CD14-positive monocyte (primary cell): Measurements from ENCODE around the gene TMTC2. TPM values are rescaled to one million over a fixed set of nuclear protein-coding genes. Genes with fewer than 3 reads are reported as not detected.

Experiments used
- DNase-seq, 3 donors: peaks; one replicate each; pipeline ENCODE4 v3.0.0-alpha.2; 2011 to 2022
- H2AFZ ChIP-seq: 2 replicates; pipeline ENCODE4 v1.6.0; 2012; ENCODE audit warnings: mild to moderate bottlenecking, low read depth, low read length, inconsistent platforms; ENCODE audit not compliant: insufficient read depth, poor library complexity, severe bottlenecking
- H3K27ac ChIP-seq, 2 donors: 1 replicate in 1 of 2; 2 replicates in 1 of 2; pipeline ENCODE4 v1.5.1; 2012 to 2013; ENCODE audit warnings: low read length in 2 of 2, control low read depth in 1 of 2, inconsistent platforms in 1 of 2, low read depth in 1 of 2, mild to moderate bottlenecking in 1 of 2
- H3K27me3 ChIP-seq, 2 donors: one replicate each; pipeline versions ENCODE4 v1.6.0 to v1.6.1; 2011 to 2013; ENCODE audit warnings: low read length in 2 of 2; ENCODE audit not compliant: control insufficient read depth in 2 of 2, insufficient read depth in 2 of 2
- H3K36me3 ChIP-seq, 2 donors: replicated peaks in 1 of 2; 1 replicate in 1 of 2; 2 replicates in 1 of 2; pipeline versions ENCODE4 v1.5.1 to v1.6.1; 2012 to 2013; ENCODE audit warnings: low read length in 2 of 2, control low read depth in 1 of 2, inconsistent platforms in 1 of 2, mild to moderate bottlenecking in 1 of 2; ENCODE audit not compliant: insufficient read depth in 2 of 2, control insufficient read depth in 1 of 2
- H3K4me1 ChIP-seq, 2 donors: 1 replicate in 1 of 2; 2 replicates in 1 of 2; pipeline versions ENCODE4 v1.5.1 to v1.6.1; 2012 to 2013; ENCODE audit warnings: low read length in 2 of 2, control low read depth in 1 of 2, inconsistent platforms in 1 of 2, mild to moderate bottlenecking in 1 of 2, moderate library complexity in 1 of 2; ENCODE audit not compliant: insufficient read depth in 2 of 2, control insufficient read depth in 1 of 2
- H3K4me2 ChIP-seq: replicated peaks from 2 replicates; pipeline ENCODE3; 2012; ENCODE audit warnings: low read length, moderate library complexity, mild to moderate bottlenecking; ENCODE audit not compliant: poor library complexity, severe bottlenecking; ENCODE audit errors: extremely low read depth
- H3K4me3 ChIP-seq, 3 experiments: fragments of 200-600 bp in 1 of 3; sonication (generic) in 1 of 3; replicated peaks in 1 of 3; 1 replicate in 2 of 3; 2 replicates in 1 of 3; pipeline ENCODE4 v1.5.1; 2011 to 2013; ENCODE audit warnings: low read length in 3 of 3, mild to moderate bottlenecking in 3 of 3, control low read depth in 2 of 3, low read depth in 2 of 3, inconsistent platforms in 1 of 3, moderate library complexity in 1 of 3
- H3K79me2 ChIP-seq: 2 replicates; pipeline ENCODE4 v1.6.0; 2012; ENCODE audit warnings: mild to moderate bottlenecking, control low read depth, inconsistent platforms, low read length, moderate library complexity; ENCODE audit not compliant: insufficient read depth
- H3K9ac ChIP-seq: 2 replicates; pipeline ENCODE4 v1.6.0; 2017; ENCODE audit warnings: low read length, mild to moderate bottlenecking; ENCODE audit not compliant: insufficient read depth, poor library complexity, severe bottlenecking
- H3K9me3 ChIP-seq, 2 donors: replicated peaks in 1 of 2; 1 replicate in 1 of 2; 2 replicates in 1 of 2; pipeline versions ENCODE4 v1.5.1 to v1.6.1; 2012 to 2013; ENCODE audit warnings: low read length in 2 of 2, control low read depth in 1 of 2; ENCODE audit not compliant: control insufficient read depth in 1 of 2, insufficient read depth in 1 of 2
- H4K20me1 ChIP-seq: 2 replicates; pipeline ENCODE4 v1.6.0; 2012; ENCODE audit warnings: mild to moderate bottlenecking, low read length, control low read depth, moderate library complexity; ENCODE audit not compliant: insufficient read depth
- H3K27ac Mint-ChIP-seq, 7 donors: one replicate each; pipeline ENCODE4 v1.8.0; 2020; ENCODE audit warnings: mild to moderate bottlenecking in 7 of 7, mixed read lengths in 7 of 7, moderate library complexity in 6 of 7, inconsistent platforms in 2 of 7
- H3K27me3 Mint-ChIP-seq, 3 donors: one replicate each; pipeline ENCODE4 v1.8.0; 2021 to 2022; ENCODE audit warnings: low read depth in 3 of 3, mild to moderate bottlenecking in 3 of 3, mixed read lengths in 3 of 3, moderate library complexity in 3 of 3, inconsistent platforms in 1 of 3
- H3K36me3 Mint-ChIP-seq, 2 donors: one replicate each; pipeline ENCODE4 v1.8.0; 2020; ENCODE audit warnings: mixed read lengths in 2 of 2, inconsistent platforms in 1 of 2, mild to moderate bottlenecking in 1 of 2
- H3K4me1 Mint-ChIP-seq: one replicate; pipeline ENCODE4 v1.8.0; 2020; ENCODE audit warnings: mild to moderate bottlenecking, mixed read lengths
- H3K4me3 Mint-ChIP-seq, 2 donors: one replicate each; pipeline ENCODE4 v1.8.0; 2020; ENCODE audit warnings: mild to moderate bottlenecking in 2 of 2, mixed read lengths in 2 of 2, moderate library complexity in 1 of 2
- H3K9me3 Mint-ChIP-seq, 7 donors: one replicate each; pipeline ENCODE4 v1.8.0; 2020 to 2022; ENCODE audit warnings: mixed read lengths in 7 of 7, mild to moderate bottlenecking in 6 of 7, moderate library complexity in 6 of 7, inconsistent platforms in 2 of 7
- CTCF ChIP-seq: fragments of 200-600 bp; IDR thresholded peaks from one replicate; pipeline ENCODE4 v1.8.0; 2022; ENCODE audit warnings: antibody characterized with exemption, mild to moderate bottlenecking
- WGBS: methylation state at CpG from one replicate; pipeline ENCODE4 v1.1.5; 2013; ENCODE audit warnings: missing lambda C conversion rate; ENCODE audit not compliant: insufficient coverage; 5-methylcytosine and 5-hydroxymethylcytosine counted together
- intact Hi-C, 2 donors: fragments of 100-400 bp; cut with micrococcal nuclease; formaldehyde crosslinking; loops; one replicate each; pipeline versions ENCODE4 v1.15.0 to v1.15.1; 2023
- polyA plus RNA-seq, 3 donors: library from polyadenylated mRNA; depleted of rRNA in 1 of 3; unstranded in 2 of 3; stranded (reverse) in 1 of 3; fragments of 300-500 nt in 2 of 3; fragments of >200 nt in 1 of 3; fragmentation: Illumina TruSeq in 2 of 3; gene quantifications; 1 replicate in 2 of 3; 2 replicates in 1 of 3; pipeline ENCODE4 v1.2.3, GENCODE V29; 2012 to 2021

TMTC2 gene
- polyA plus RNA-seq, 3 donors, result 2.5 to 15.7 (median 3.3) TPM

- H4K20me1 ChIP-seq, result no peaks in the 10 kb centered on the region
- no peak overlapping the region for H3K4me2 ChIP-seq
- H3K27ac ChIP-seq, result no peak overlapping the region
- H3K27me3 Mint-ChIP-seq, result peaks cover 0 to 1% (median 0%) of the 10 kb centered on the region in 3 donors
- H3K4me3 Mint-ChIP-seq, result no peak overlapping the region
- peaks cover 36% of the 10 kb centered on the region in 2 donors for H3K36me3 Mint-ChIP-seq
- TF ChIP-seq CTCF, result no peak
- no peak overlapping the region for H3K27ac Mint-ChIP-seq
- H2AFZ ChIP-seq, result no peak overlapping the region
- no peaks in the 10 kb centered on the region for H3K27me3 ChIP-seq
- H3K9ac ChIP-seq, result no peak overlapping the region
- H3K36me3 ChIP-seq, result peaks cover 5 to 16% of the 10 kb centered on the region in 2 donors
- WGBS, result 100% methylated on average over 1 of the region's 1 CpG
- intact Hi-C loops, result no loop called here
- H3K79me2 ChIP-seq, result no peaks in the 10 kb centered on the region
- no peak for DNase-seq
- no peak overlapping the region for H3K4me3 ChIP-seq
- peaks cover 1% of the 10 kb centered on the region for H3K4me1 Mint-ChIP-seq
- H3K9me3 Mint-ChIP-seq, result peaks cover 0 to 10% (median 4%) of the 10 kb centered on the region in 7 donors
- H3K4me1 ChIP-seq, result no peaks in the 10 kb centered on the region
- no peaks in the 10 kb centered on the region for H3K9me3 ChIP-seq
Observed at GRCh38 chr12:83110424-83110823, 423.7 kb downstream of the TMTC2 start.

GRCh38 chr12:83113945-83114344 lies 427.2 kb downstream of the TMTC2 start:
- H3K9ac ChIP-seq, result no peak overlapping the region
- Mint-ChIP-seq H3K4me1 (peaks cover 1% of the 10 kb centered on the region), H3K9me3 (peaks cover 5 to 18% (median 11%) of the 10 kb centered on the region in 7 donors), H3K27me3 (peaks cover 0 to 1% (median 0%) of the 10 kb centered on the region in 3 donors), H3K4me3 (no peak overlapping the region), H3K27ac (peak overlapping the region in 1 of 7 donors; percentile 36), H3K36me3 (peaks cover 15 to 21% of the 10 kb centered on the region in 2 donors)
- no peaks in the 10 kb centered on the region for H3K27me3 ChIP-seq
- DNase-seq, result no peak
- H3K79me2 ChIP-seq, result no peaks in the 10 kb centered on the region
- no peak overlapping the region for H2AFZ ChIP-seq
- no peak for TF ChIP-seq CTCF
- intact Hi-C loops, result no loop called here
- H4K20me1 ChIP-seq, result no peaks in the 10 kb centered on the region
- H3K27ac ChIP-seq, result no peak overlapping the region
- H3K9me3 ChIP-seq, result no peaks in the 10 kb centered on the region
- H3K4me2 ChIP-seq, result no peak overlapping the region
- no peak overlapping the region for H3K4me3 ChIP-seq
- no peaks in the 10 kb centered on the region for H3K4me1 ChIP-seq
- H3K36me3 ChIP-seq, result no peaks in the 10 kb centered on the region
- WGBS, result no CpG with 5 or more reads among the region's 4 CpGs
